ENCODE data around the gene RAB26.
"Not testable (repeated sequence)": the region's sequence is repeated elsewhere in the genome, so short reads cannot be mapped to it uniquely, and the experiment has no call there.

- not testable (repeated sequence) for TF ChIP-seq EZH2phosphoT487 (IDR thresholded peaks at IDR 0.05; ENCODE audit: low read length)
- TF ChIP-seq, protein P1, sequence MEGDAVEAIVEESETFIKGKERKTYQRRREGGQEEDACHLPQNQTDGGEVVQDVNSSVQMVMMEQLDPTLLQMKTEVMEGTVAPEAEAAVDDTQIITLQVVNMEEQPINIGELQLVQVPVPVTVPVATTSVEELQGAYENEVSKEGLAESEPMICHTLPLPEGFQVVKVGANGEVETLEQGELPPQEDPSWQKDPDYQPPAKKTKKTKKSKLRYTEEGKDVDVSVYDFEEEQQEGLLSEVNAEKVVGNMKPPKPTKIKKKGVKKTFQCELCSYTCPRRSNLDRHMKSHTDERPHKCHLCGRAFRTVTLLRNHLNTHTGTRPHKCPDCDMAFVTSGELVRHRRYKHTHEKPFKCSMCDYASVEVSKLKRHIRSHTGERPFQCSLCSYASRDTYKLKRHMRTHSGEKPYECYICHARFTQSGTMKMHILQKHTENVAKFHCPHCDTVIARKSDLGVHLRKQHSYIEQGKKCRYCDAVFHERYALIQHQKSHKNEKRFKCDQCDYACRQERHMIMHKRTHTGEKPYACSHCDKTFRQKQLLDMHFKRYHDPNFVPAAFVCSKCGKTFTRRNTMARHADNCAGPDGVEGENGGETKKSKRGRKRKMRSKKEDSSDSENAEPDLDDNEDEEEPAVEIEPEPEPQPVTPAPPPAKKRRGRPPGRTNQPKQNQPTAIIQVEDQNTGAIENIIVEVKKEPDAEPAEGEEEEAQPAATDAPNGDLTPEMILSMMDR (IDR thresholded peaks at IDR 0.05; ENCODE audit: low read length) = not testable (repeated sequence)
These were observed 21.4 kb upstream of the RAB26 start for GRCh38 chr16:2126928-2127556.
